GM21367 (cell line): Measurements from ENCODE around the gene MAML2.

Experiments
- ATAC-seq: cut with Tn5 transposase; IDR thresholded peaks from one replicate; pipeline ENCODE4 v1.9.1; 2021; ENCODE audit not compliant: unreplicated experiment

The MAML2 gene

DNA sequence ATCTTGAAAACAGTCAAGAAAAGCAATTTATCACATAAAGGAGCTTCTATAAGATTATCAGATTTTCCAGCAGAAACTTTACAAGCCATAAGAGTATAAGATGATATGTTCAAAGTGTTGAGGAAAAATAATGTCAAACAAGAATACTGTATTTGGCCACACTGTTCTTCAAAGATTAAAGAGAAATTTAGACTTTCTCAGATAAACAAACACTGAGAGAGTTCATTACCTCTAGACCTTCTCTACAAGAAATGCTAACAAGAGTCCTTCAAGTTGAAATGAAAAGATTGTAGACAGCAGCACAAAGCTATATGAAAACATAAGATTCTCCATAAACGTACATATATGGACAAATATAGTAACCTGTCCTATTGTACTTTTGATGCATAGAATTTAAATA is 411.1 kb downstream of the MAML2 start:
- no peak for ATAC-seq

DNA sequence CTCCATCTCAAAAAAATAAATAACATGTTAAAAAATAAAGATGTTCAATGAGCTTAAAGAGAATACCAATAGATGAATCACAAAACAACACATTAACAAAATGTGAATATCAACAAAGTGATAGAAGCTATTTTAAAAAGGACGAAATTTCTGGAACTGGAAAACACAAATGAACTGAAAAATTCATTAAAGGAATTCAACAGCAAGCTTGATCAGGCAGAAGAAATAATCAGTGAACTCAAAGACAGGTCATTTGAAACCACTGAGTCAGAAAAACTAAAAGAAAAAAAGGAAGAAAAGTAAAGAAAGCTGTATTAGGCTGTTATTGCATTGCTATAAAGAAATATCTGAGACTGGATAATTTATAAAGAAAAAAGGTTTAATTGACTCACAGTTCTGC is 412.0 kb downstream of the MAML2 start:
- ATAC-seq: no peak

DNA sequence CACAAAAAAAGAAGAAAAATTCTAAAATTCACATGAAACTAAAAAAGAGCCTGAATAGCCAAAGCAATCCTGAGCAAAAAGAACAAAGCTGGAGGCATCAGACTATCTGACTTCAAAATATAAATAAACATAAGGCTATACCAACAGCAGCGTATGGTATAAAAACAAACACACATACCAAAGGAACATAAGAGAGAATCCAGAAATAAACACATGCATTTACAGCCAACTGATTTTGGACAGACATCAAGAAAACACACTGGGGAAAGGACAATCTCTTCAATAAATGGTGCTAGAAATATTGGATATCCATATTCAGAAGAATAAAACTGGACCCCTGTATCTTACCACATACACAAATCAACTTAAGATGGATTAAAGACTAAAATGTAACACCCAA is 416.3 kb downstream of the MAML2 start:
- no peak for ATAC-seq
